GM18868 (cell line): Measurements from ENCODE around the gene TBX10.
"Not testable (repeated sequence)": the region's sequence is repeated elsewhere in the genome, so short reads cannot be mapped to it uniquely, and the experiment has no call there.

Source experiments
- ATAC-seq: cut with Tn5 transposase; IDR thresholded peaks from one replicate; pipeline ENCODE4 v1.9.1; 2021; ENCODE audit warnings: mild to moderate bottlenecking, moderate library complexity; ENCODE audit not compliant: unreplicated experiment

TBX10 gene

GRCh38 chr11:67639438-67639859 is at the start of gene TBX10:
TSS of gene TBX10 (minus strand) at chr11:67639763. CDS start at chr11:67639472, 291 bp downstream.
- ATAC-seq, result no peak

DNA sequence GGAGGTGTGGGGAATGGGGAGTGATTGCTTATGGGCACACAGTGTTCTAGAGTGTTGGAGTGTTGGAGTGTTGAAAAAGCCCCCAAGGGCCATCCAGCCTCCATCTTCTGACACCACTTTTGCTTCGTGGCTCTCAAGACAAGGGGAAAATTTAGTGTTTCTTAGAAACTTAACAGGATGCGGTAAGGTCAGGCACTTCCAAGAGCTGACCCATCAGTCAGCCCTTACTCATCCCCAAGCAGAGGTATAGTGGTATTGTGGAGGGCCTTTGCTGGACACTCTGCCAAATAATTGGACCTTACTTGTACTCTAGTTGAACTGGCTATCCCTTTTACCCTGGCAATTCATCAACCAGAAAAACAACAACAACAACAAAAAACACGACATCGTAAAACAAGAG is 49.6 kb upstream of the TBX10 start:
- ATAC-seq, result no peak

DNA sequence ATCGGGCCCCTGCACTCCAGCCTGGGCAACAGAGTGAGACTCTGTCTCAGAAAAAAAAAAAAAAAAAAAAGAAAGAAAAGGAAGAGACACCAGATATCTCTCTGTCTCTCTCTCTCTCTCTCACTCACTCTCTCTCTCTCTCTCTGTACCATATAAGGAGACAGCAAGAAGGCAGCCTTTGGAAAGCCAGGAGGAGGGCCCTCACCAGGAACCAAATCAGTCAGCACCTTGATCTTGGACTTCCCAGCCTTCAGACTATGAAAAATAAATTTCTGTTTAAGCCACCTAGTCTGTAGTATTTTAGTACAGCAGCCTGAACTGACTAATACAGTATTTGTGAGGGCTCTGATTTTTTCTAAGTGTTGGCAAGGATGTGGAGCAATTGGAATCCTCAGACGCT is 48.4 kb upstream of the TBX10 start:
- ATAC-seq, result no peak

- not testable (repeated sequence) for ATAC-seq
Measured at GRCh38 chr11:67685641-67686332, 46.2 kb upstream of the TBX10 start.

DNA sequence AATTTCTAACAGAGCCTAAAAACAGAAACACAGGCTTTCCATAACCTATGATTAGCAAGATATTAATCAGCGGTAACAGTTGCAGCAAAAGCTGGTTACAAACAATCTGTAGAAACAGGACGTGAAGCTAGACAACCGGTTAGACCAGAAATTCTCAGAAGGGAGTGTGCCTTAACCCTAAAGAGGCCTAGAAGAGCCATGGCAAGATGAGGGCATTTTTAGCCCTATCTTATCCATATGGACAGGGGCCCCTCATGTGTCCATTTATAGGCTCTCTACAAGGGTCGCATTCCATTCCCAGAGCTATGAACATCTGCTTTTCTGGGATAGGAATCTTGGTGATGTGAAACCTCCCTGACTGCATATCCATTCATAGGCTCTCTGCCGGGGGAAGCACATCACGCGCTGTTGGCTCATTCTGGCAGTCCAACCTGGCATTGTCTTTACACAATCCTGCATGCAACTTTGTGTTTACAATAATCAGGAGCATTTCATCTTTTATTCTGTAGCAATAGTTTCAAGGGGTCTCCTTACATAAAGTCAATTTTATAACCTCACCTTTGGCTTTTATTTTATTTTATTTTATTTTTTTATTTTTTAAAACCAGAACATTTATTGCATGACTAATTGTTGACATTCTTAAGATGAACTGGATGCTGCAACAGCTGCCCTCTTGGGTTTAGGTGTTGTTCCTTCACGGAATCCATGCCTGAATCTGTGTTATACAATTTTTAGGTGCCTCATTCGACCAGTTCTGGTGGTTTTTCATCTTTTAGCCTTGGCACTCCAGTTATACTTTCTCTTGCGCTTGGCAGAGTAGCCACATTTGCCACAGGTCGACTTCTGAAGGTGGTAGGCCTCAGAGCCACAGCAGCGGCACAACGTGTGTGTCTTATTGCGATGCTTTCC is 42.8 kb upstream of the TBX10 start:
- ATAC-seq, result not testable (repeated sequence)

GRCh38 chr11:67680696-67681470 is 41.3 kb upstream of the TBX10 start:
- no peak for ATAC-seq

- no peak for ATAC-seq
Measured at GRCh38 chr11:67675058-67675747, 35.6 kb upstream of the TBX10 start.

DNA sequence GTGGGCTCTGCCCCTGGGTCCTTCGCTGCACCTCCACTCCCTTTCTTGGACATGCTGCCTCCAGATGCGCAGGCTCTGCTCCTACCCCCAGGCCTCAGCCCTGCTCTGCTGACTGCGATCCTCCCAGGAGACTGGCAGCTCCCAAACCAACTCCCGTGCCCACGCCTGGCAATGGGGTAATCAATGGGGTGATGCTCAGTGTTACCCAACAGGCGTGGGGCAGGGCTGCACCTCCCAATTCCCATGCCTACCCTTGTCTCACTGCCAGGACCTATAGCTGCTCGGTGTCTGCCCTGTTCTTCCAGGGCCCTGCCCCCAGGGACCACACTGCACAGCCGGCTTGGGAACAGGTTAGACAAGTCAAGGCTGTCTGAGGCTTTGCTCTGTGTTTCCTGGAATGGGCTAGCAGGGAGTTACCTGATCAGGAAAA is 34.9 kb upstream of the TBX10 start, which contains the start of gene ALDH3B2:
Gene ALDH3B2 (minus strand): TSS at position 182 of the 430 bp plus-strand sequence. CDS start 7,688 bp downstream, outside the sequence.
- ATAC-seq, result no peak

DNA sequence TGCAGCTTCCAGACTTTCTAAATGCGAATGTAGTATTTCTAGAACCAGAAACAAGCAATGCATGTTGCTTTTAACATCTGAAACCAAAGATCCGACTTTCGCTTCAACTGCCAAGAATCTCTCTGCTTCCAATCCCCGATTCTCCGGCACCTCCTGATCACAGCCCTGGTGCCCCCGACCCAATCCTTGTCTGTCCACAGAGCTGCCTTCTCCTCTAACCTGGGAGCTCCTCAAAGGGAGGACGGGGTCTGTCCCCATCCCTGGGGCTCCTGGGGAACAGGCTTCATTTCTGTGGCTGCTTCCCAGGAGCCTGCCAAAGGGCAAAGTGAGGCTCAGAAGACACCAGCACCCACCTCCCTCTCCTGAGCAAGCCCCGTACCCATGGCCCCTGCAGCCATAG is 34.3 kb upstream of the TBX10 start:
- ATAC-seq, result no peak

DNA sequence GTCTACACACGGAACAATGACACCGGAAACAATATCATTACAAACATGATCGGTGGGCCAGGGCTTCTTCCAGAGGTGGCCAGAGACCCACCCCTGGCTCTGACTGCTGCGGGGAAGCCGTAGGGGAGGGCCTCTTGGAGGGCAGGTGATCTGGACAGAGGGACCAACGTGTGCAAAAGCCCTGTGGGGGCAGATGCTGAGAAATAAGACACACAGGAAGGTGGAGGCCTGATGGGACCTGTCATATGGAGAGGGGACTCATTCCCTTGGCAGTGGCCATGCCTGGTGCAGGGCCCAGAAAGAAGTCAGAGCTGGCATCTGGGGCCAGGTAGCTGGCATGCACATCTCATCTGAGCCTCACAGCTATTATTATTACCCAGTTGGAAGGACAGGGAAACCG is 33.8 kb upstream of the TBX10 start:
- no peak for ATAC-seq

GRCh38 chr11:67671211-67671520 is 31.6 kb upstream of the TBX10 start:
- ATAC-seq, result no peak

DNA sequence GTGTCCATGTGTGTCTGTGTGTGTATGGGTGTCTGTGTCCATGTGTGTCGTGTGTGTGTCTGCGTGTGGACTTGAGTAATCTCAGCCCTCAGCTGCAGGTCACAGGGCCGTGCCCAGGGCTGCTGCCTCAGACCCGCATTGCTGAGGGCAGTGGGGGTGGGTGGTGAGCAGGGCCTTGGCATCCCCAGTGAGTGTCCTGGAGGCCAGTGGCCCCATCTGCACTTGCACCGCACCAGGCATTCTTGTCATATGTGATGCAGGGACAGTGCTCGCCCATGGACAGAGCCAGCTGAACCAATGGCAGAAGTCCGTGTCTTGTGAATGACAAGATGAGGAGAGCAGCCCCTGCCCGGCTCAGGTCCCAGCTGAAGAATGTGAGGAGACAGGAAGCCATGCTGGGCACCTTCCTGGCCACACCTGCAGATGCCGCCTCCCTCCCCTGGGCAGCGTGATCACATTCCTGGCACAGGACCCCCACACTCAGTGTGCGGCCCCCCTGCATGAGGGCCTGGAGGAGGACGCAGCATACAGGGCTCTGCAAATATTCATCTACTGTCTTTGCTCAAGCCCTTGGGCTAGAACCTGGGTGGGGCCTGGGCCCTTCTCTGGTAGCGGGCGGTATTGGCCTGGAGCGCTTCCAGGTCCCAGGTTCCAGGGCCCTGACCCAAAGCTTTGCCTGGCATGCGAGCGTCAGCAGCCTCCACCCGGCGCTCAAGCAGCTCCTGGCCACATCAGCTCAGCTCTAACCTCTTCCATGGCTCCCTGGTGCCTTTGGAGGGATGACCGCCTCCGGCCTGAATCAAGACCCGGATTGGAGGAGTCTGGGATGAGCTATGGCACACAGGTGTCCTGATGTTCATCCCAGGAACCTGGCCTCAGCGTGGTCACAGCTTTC is 31.0 kb upstream of the TBX10 start:
- no peak for ATAC-seq

DNA sequence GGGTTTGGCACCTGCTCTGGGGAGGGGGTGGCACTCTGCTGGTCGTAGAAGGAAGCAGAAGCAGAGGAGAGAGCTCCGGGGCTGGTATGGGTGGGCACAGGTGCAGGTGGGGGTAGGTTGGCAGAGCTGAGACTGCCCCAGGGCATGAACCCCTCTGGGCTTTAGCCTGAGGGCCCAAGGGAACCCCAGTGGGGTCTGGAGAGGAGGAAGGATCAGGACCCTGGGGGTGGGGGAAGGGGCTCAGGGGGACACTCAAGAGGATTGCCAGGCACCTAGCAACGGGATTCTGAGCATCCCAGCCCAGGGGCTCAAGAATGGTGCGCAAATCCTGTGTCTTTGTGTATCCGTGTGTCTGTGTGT is 28.6 kb upstream of the TBX10 start:
- no peak for ATAC-seq

DNA sequence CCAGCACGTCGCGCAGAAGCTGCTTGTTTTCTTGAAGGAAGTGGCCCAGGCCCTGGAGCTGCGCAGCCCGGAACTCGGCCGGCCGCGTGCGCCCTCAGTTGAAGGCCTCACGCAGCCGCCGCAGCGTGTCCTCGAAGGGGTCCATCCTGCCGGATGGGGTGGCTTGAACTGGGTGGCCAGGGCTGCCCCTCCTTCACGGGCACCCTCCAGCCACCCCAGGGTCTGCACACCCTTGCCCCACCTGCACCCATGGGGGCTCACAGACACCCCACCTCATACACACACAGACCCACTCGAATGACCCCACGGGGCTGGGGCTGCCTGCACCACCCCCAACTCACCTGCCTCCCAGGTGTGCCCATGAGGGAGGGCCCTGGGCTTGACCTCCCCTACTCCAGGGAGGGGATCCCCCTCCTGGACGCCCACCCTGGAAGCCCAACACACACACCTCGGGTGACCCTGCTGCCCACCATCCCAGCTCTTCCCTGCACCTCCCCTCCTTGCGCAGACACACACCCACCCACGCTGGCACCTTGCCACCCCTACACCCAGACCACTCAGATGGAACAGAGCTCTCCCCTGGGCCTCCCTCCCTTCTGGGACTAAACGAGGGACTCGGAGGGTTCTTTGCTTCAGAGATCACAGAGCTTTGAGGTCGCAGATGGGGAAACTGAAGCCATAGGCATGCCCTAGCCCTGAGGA is 28.1 kb upstream of the TBX10 start:
- no peak for ATAC-seq

DNA sequence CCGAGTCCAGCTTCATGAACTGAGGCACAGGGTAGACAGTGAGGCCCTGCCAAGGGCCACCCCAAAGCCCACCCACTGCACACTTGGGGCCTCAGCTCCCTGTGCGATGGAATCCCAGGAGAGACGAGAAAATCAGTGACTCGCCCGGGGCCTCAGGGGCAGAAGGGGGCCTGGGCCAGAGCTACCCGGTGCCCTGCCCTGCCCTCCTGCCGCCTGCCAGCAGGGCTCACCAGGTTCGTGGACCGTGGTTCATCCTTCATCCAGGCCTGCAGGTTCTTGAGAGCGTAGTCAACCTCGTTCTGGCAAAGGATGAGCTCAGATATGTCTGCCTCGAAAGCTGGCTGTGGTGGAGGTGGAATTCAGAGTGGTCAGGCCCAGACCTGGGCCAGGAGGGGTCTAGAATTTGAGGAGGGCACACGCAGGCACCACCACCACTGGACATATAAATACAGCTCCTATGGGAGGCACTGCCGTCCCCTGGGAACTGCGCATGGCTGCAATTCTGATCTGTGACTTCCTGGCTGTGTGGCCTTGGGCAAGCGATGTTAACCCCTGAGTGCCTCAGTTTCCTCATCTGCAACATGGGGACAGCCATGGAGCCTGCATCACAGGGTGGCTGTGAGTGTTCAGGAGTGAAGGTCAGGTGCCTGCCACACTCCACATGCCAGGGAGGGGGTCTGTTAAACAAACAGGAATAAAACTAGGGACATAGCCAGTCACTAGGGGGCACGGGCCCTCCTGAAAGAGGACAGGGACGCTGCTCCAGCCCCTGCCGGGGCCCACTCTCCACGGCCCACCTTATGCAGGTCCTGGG is 27.3 kb upstream of the TBX10 start:
- no peak for ATAC-seq

DNA sequence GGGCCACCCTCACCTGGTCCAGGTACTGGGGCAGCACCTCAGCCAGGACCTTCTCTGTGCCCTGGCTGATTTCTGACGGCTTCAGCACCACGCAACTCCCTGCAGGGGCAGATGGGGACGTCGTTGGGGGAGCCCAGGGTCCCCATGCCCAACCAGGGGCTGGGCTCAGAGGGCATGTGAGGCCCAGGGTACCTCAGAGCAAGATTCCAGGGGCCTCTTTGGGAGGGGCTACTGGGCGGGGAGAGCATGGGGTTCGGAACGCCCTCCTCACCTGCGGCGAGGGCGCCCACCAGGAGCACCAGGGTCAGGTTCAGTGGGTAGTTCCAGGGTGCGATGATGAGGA is 26.7 kb upstream of the TBX10 start:
- no peak for ATAC-seq

DNA sequence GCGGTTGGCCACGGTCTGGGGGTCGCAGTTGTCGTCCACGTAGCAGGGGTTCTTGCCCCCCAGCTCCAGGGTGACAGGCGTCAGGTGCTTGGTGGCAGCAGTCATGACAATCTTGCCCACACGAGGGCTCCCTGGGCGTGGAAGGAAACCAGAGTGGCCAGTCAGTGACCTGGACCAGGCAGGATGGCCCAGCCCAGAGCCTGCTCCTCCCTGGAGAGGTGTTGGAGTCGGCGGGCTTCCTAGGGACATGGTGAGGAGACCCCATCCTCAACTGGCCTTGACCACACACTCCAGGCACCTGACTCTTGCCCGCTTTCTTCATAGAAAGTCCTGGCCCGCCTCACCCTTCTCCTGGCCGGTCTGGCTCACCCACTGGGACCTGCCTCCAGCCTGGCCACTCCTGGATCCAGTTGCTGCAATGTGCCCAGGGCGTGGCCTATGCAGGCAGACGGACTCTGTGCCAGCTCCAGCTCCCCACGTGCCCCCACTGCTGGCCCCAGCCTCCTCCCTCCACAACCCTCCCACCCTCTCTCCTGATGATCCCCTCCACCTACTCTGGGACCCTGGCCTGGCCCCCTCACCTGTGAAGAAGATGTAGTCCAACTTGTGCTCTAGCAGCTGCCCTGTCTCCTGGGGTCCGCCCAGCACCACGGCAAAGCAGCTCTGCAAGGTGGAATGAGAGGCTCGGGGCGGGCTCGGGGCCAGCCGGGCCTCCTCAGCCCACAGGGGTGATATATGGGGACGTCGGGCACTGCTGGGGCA is 26.2 kb upstream of the TBX10 start:
- ATAC-seq, result no peak
